ENCODE data around the gene FIGN. TPM values are rescaled to one million over a fixed set of nuclear protein-coding genes. Genes with fewer than 3 reads are reported as not detected.

The FIGN gene
- total and polyA plus RNA-seq, 9 of the 15 experiments (the other 6 are each of a cell fraction or from before 2014, with no cell fraction given), result 0.02 TPM; not detected in 8

- TF ChIP-seq MAX (CRISPR knock-in tag; IDR thresholded peaks at IDR 0.05) (no peak), HES1 (IDR thresholded peaks at IDR 0.05; ENCODE audit: low read depth) (no peak), PML (IDR thresholded peaks at IDR 0.05; ENCODE audit: low read length) (no peak), CAMTA2 (CRISPR knock-in tag; conservative IDR thresholded peaks at IDR 0.05) (no peak), DDX20 (tag; IDR thresholded peaks at IDR 0.05; ENCODE audit: low read depth) (no peak)
Observed at GRCh38 chr2:163711258-163711657, 24.6 kb downstream of the FIGN start (continued).

GRCh38 chr2:163709270-163709669 is 26.5 kb downstream of the FIGN start:
- POLR2A ChIA-PET, result no interaction called here
- Histone ChIP-seq H3K36me3 (ENCODE audit: control insufficient read depth, insufficient read depth, low read length) (no peaks in the 10 kb centered on the region), H3K9ac (ENCODE audit: insufficient read depth in 1 of 2, low read depth in 2 of 2, low read length in 2 of 2) (no peak overlapping the region), H2AFZ (ENCODE audit: low read depth, low read length) (no peak overlapping the region), H3K9me3 (replicated peaks; ENCODE audit: control insufficient read depth, insufficient read depth, low read depth, low read length) (no peaks in the 10 kb centered on the region), H3K4me3 (no peak overlapping the region), H3K4me2 (ENCODE audit: insufficient read depth, low read length) (no peak overlapping the region), H3K79me2 (ENCODE audit: control insufficient read depth, insufficient read depth, low read length) (no peaks in the 10 kb centered on the region), H4K20me1 (replicated peaks; ENCODE audit: control insufficient read depth, insufficient read depth, low read length) (no peaks in the 10 kb centered on the region), H3K27me3 (ENCODE audit: control insufficient read depth in 2 of 2, insufficient read depth in 2 of 2, low read length in 2 of 2) (no peaks in the 10 kb centered on the region), H3K4me1 (replicated peaks in 1 of 2; ENCODE audit: control insufficient read depth in 2 of 2, insufficient read depth in 2 of 2, low read length in 2 of 2) (no peaks in the 10 kb centered on the region), H3K27ac (ENCODE audit: extremely low read depth, low read depth, low read length) (no peak overlapping the region), H3K9me1 (ENCODE audit: control insufficient read depth, insufficient read depth, low read length) (no peaks in the 10 kb centered on the region)
- BruUV-seq (replicated peaks), result no TSS peak
- CTCF ChIA-PET (ENCODE audit: low intra/inter-chr PET ratio), result no interaction called here
- DNase-seq (ENCODE audit: extremely low read depth in 1 of 4, low spot score in 3 of 4), result no peak
- TF ChIP-seq HDAC2 (IDR thresholded peaks at IDR 0.05) (no peak), ZNF511 (CRISPR knock-in tag; IDR thresholded peaks at IDR 0.05) (no peak), FOXP1 (CRISPR knock-in tag; IDR thresholded peaks at IDR 0.05) (no peak), HEY1 (CRISPR knock-in tag; IDR thresholded peaks at IDR 0.05; ENCODE audit: borderline replicate concordance) (no peak)
- intact Hi-C loops (cut with micrococcal nuclease) (no loop called here), in situ Hi-C loops (cut with MboI) (no loop called here)
- FAIRE-seq, result no peak
- WGBS (ENCODE audit: insufficient coverage, low coverage, missing lambda C conversion rate), result 0% methylated on average over 2 of the region's 2 CpGs
- ATAC-seq, result no peak

Data from K562 (cell line).